ENCODE data around the gene MANEA.
A peak's percentile ranks its signal among the peaks of the same experiment; 100 is the strongest.

MANEA gene

GRCh38 chr6:95581073-95581472, 3.7 kb downstream of the MANEA start (continued):
- TF ChIP-seq INSM2 (tag by site-specific recombination; IDR thresholded peaks at IDR 0.05), result peak; percentile 57; the same call in 1 of the 2 replicates
- no peak for TF ChIP-seq ZNF501 (tag by site-specific recombination; IDR thresholded peaks at IDR 0.05)
- TF ChIP-seq ZNF10 (tag by site-specific recombination; IDR thresholded peaks at IDR 0.05), result no peak
- TF ChIP-seq ZNF248 (tag by site-specific recombination; IDR thresholded peaks at IDR 0.05), result no peak
- TF ChIP-seq, protein P1, sequence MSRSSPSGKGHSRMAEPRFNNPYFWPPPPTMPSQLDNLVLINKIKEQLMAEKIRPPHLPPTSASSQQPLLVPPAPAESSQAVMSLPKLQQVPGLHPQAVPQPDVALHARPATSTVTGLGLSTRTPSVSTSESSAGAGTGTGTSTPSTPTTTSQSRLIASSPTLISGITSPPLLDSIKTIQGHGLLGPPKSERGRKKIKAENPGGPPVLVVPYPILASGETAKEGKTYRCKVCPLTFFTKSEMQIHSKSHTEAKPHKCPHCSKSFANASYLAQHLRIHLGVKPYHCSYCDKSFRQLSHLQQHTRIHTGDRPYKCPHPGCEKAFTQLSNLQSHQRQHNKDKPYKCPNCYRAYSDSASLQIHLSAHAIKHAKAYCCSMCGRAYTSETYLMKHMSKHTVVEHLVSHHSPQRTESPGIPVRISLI (tag by site-specific recombination; IDR thresholded peaks at IDR 0.05), result no peak
- TF ChIP-seq KLF8 (tag by site-specific recombination; IDR thresholded peaks at IDR 0.05), result peak; percentile 35
- TF ChIP-seq ZSCAN5A (tag by site-specific recombination; IDR thresholded peaks at IDR 0.05), result no peak
- TF ChIP-seq, protein P2, sequence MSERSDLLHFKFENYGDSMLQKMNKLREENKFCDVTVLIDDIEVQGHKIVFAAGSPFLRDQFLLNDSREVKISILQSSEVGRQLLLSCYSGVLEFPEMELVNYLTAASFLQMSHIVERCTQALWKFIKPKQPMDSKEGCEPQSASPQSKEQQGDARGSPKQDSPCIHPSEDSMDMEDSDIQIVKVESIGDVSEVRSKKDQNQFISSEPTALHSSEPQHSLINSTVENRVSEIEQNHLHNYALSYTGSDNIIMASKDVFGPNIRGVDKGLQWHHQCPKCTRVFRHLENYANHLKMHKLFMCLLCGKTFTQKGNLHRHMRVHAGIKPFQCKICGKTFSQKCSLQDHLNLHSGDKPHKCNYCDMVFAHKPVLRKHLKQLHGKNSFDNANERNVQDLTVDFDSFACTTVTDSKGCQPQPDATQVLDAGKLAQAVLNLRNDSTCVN (tag by site-specific recombination; optimal IDR thresholded peaks at IDR 0.05), result no peak
- TF ChIP-seq ZNF704 (tag by site-specific recombination; IDR thresholded peaks at IDR 0.05), result no peak
- peak; percentile 11 for TF ChIP-seq ZNF654 (tag by site-specific recombination; IDR thresholded peaks at IDR 0.05; ENCODE audit: low read depth)
- TF ChIP-seq ZNF221 (tag by site-specific recombination; IDR thresholded peaks at IDR 0.05; ENCODE audit: borderline replicate concordance), result no peak
- TF ChIP-seq KLF17 (tag by site-specific recombination; IDR thresholded peaks at IDR 0.05), result no peak
- TF ChIP-seq, protein P3, sequence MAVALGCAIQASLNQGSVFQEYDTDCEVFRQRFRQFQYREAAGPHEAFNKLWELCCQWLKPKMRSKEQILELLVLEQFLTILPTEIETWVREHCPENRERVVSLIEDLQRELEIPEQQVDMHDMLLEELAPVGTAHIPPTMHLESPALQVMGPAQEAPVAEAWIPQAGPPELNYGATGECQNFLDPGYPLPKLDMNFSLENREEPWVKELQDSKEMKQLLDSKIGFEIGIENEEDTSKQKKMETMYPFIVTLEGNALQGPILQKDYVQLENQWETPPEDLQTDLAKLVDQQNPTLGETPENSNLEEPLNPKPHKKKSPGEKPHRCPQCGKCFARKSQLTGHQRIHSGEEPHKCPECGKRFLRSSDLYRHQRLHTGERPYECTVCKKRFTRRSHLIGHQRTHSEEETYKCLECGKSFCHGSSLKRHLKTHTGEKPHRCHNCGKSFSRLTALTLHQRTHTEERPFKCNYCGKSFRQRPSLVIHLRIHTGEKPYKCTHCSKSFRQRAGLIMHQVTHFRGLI (tag by site-specific recombination; IDR thresholded peaks at IDR 0.05), result no peak
- TF ChIP-seq ZNF350 (tag by site-specific recombination; IDR thresholded peaks at IDR 0.05), result no peak
- TF ChIP-seq ZBTB8A (tag by site-specific recombination; IDR thresholded peaks at IDR 0.05), result 0 out of 2 replicates have a peak, but pooled peaks have one; percentile 11
- no peak for TF ChIP-seq ZSCAN30 (tag by site-specific recombination; IDR thresholded peaks at IDR 0.05)
- no peak for TF ChIP-seq ZNF140 (tag by site-specific recombination; IDR thresholded peaks at IDR 0.05)
- TF ChIP-seq KLF10 (tag by site-specific recombination; IDR thresholded peaks at IDR 0.05), result 0 out of 2 replicates have a peak, but pooled peaks have one; percentile 24
- TF ChIP-seq REPIN1 (tag by site-specific recombination; IDR thresholded peaks at IDR 0.05; ENCODE audit: low read depth), result no peak
- no peak for TF ChIP-seq ZNF311 (tag by site-specific recombination; IDR thresholded peaks at IDR 0.05; ENCODE audit: borderline replicate concordance)
- peak; percentile 27; the same call in 1 of the 2 replicates for TF ChIP-seq ZNF394 (tag by site-specific recombination; IDR thresholded peaks at IDR 0.05; ENCODE audit: borderline replicate concordance)
- no peak for TF ChIP-seq EGR2 (tag by site-specific recombination; IDR thresholded peaks at IDR 0.05; ENCODE audit: low read depth)
- peak; percentile 79; the same call in 1 of the 2 replicates for TF ChIP-seq ZBTB6 (tag by site-specific recombination; IDR thresholded peaks at IDR 0.05)
- TF ChIP-seq, protein P4, sequence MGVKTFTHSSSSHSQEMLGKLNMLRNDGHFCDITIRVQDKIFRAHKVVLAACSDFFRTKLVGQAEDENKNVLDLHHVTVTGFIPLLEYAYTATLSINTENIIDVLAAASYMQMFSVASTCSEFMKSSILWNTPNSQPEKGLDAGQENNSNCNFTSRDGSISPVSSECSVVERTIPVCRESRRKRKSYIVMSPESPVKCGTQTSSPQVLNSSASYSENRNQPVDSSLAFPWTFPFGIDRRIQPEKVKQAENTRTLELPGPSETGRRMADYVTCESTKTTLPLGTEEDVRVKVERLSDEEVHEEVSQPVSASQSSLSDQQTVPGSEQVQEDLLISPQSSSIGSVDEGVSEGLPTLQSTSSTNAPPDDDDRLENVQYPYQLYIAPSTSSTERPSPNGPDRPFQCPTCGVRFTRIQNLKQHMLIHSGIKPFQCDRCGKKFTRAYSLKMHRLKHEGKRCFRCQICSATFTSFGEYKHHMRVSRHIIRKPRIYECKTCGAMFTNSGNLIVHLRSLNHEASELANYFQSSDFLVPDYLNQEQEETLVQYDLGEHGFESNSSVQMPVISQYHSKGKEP (tag by site-specific recombination; IDR thresholded peaks at IDR 0.05), result no peak
- TF ChIP-seq, protein P5, sequence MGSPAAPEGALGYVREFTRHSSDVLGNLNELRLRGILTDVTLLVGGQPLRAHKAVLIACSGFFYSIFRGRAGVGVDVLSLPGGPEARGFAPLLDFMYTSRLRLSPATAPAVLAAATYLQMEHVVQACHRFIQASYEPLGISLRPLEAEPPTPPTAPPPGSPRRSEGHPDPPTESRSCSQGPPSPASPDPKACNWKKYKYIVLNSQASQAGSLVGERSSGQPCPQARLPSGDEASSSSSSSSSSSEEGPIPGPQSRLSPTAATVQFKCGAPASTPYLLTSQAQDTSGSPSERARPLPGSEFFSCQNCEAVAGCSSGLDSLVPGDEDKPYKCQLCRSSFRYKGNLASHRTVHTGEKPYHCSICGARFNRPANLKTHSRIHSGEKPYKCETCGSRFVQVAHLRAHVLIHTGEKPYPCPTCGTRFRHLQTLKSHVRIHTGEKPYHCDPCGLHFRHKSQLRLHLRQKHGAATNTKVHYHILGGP (tag by site-specific recombination; IDR thresholded peaks at IDR 0.05), result no peak
- no peak for TF ChIP-seq ZNF391 (tag by site-specific recombination; IDR thresholded peaks at IDR 0.05; ENCODE audit: borderline replicate concordance, low read depth)

Measured in HEK293 (cell line).